SK-N-SH (cell line): Measurements from ENCODE around the gene IGF2.

ENCODE experiments used
- CTCF ChIP-seq: fragments of 200-600 bp; sonication (generic); IDR thresholded peaks from 2 replicates; pipeline ENCODE4 v1.6.1; 2017; ENCODE audit warnings: antibody characterized with exemption, mild to moderate bottlenecking, moderate library complexity
- EP300 ChIP-seq, 2 experiments: IDR thresholded peaks; 2 replicates each; pipeline versions ENCODE4 v1.4.0 to v1.6.1; 2012; ENCODE audit warnings: borderline replicate concordance in 1 of 2, low read depth in 1 of 2, low read length in 1 of 2
- JUND ChIP-seq: IDR thresholded peaks from 2 replicates; pipeline ENCODE4 v1.4.0; 2012
- PBX3 ChIP-seq: IDR thresholded peaks from 2 replicates; pipeline ENCODE4; 2012
- POLR2AphosphoS5 ChIP-seq: IDR thresholded peaks from 2 replicates; pipeline ENCODE4 v1.6.1; 2012; ENCODE audit warnings: low read depth, low read length
- USF2 ChIP-seq: fragments of 150-350 bp; IDR thresholded peaks from 2 replicates; pipeline ENCODE4 v1.6.1; 2017; ENCODE audit warnings: antibody characterized with exemption, low read length, low read depth, borderline replicate concordance

GRCh38 chr11:2138431-2139122, 612 bp downstream of the IGF2 start:
- TF ChIP-seq USF2 (no peak), CTCF (no peak), JUND (no peak), POLR2AphosphoS5 (no peak), PBX3 (no peak), EP300 (IDR thresholded peaks at IDR 0.05; ENCODE audit: borderline replicate concordance in 1 of 2, low read depth in 1 of 2, low read length in 1 of 2) (no peak)
